Fibroblast of lung (primary cell): ENCODE results near the gene HMGCS2.

Experiments
- CTCF ChIP-seq, 2 donors: IDR thresholded peaks in 1 of 2; conservative IDR thresholded peaks in 1 of 2; 1 replicate in 1 of 2; 2 replicates in 1 of 2; pipeline ENCODE4 v1.5.1; 2011 to 2012; ENCODE audit warnings: low read length in 2 of 2, control low read depth in 1 of 2, inconsistent platforms in 1 of 2, low read depth in 1 of 2, mild to moderate bottlenecking in 1 of 2
- EZH2 ChIP-seq: IDR thresholded peaks from 2 replicates; pipeline ENCODE4 v1.5.1; 2012; ENCODE audit warnings: low read length, control low read depth, mild to moderate bottlenecking; ENCODE audit errors: missing control alignments

GRCh38 chr1:119740896-119741780, 27.6 kb downstream of the HMGCS2 start:
- TF ChIP-seq EZH2 (no peak), CTCF (conservative IDR thresholded peaks at IDR 0.05 in 1 of 2, IDR thresholded peaks at IDR 0.05 in 1 of 2; ENCODE audit: low read depth in 1 of 2, low read length in 2 of 2) (no peak)
